Umbilical cord (tissue), 2 donors: ENCODE measurements around the gene KDM4E. TPM values are rescaled to one million over a fixed set of nuclear protein-coding genes. Genes with fewer than 3 reads are reported as not detected.

Experiments
- DNase-seq: peaks from one replicate; pipeline ENCODE4 v3.0.0-alpha.2; 2015; ENCODE audit warnings: low spot score
- total RNA-seq: library from RNA; depleted of rRNA; stranded (reverse); fragments of >200 nt; gene quantifications from one replicate; pipeline ENCODE4 v1.2.3, GENCODE V29; 2014; ENCODE audit warnings: low replicate concordance; ENCODE audit not compliant: insufficient read depth

Gene KDM4E
- total RNA-seq, 1 donor from 2014 or later = 4.6 TPM

- no peak for DNase-seq
Measured at GRCh38 chr11:95050595-95051202, 25.6 kb downstream of the KDM4E start.

GRCh38 chr11:95054356-95054755 lies 29.3 kb downstream of the KDM4E start:
- no peak for DNase-seq

GRCh38 chr11:95055283-95055897 lies 30.3 kb downstream of the KDM4E start:
- no peak for DNase-seq

- no peak for DNase-seq
Measured at GRCh38 chr11:95057959-95058358, 32.9 kb downstream of the KDM4E start.

GRCh38 chr11:95058621-95059020 lies 33.6 kb downstream of the KDM4E start:
- DNase-seq = no peak

GRCh38 chr11:95059046-95059445 lies 34.0 kb downstream of the KDM4E start:
- no peak for DNase-seq

- no peak for DNase-seq
Measured at GRCh38 chr11:95065336-95065735, 40.3 kb downstream of the KDM4E start.

GRCh38 chr11:95066716-95067038 lies 41.6 kb downstream of the KDM4E start, which contains the start of gene SRSF8:
Gene SRSF8 (plus strand): TSS chr11:95066919. CDS start chr11:95067227, 308 bp downstream.
- DNase-seq = no peak

- DNase-seq = peak; percentile 84
Measured at GRCh38 chr11:95067039-95067840, 42.2 kb downstream of the KDM4E start.

- DNase-seq = no peak
Measured at GRCh38 chr11:95067841-95068219, 42.8 kb downstream of the KDM4E start.

- DNase-seq = peak; percentile 96
Measured at GRCh38 chr11:95068549-95068948, 43.5 kb downstream of the KDM4E start.

GRCh38 chr11:95070471-95070870 lies 45.4 kb downstream of the KDM4E start:
- DNase-seq = no peak

- DNase-seq = no peak
Measured at GRCh38 chr11:95072948-95073347, 47.9 kb downstream of the KDM4E start.

- DNase-seq = no peak
Measured at GRCh38 chr11:95074792-95075563, 49.9 kb downstream of the KDM4E start.

- DNase-seq = peak; percentile 28
Measured at GRCh38 chr11:95076416-95076815, 51.4 kb downstream of the KDM4E start.

GRCh38 chr11:95076981-95077380 lies 51.9 kb downstream of the KDM4E start:
- no peak for DNase-seq

Other genes with a start within 250 kb of the KDM4E start
- 50.6 TPM for gene CWC15, start 51.7 kb upstream of the KDM4E start, total RNA-seq
- gene KDM4D, start 51.5 kb upstream of the KDM4E start, total RNA-seq = 6.0 TPM
- gene KDM4F, start 24.2 kb downstream of the KDM4E start, total RNA-seq = 1.2 TPM
- gene SRSF8, start 41.7 kb downstream of the KDM4E start, total RNA-seq = 14.2 TPM
- 51.0 TPM for gene ENDOD1, start 64.6 kb downstream of the KDM4E start, total RNA-seq
- gene SESN3, start 205.9 kb downstream of the KDM4E start, total RNA-seq = 59.7 TPM